Ascending aorta (tissue), 2 donors: Measurements from ENCODE around the gene CDC14B. TPM values are rescaled to one million over a fixed set of nuclear protein-coding genes. Genes with fewer than 3 reads are reported as not detected.

Experiments
- DNase-seq, 2 donors: peaks; one replicate each; pipeline ENCODE4 v3.0.0-alpha.2; 2019; ENCODE audit warnings: low spot score in 2 of 2
- H3K27ac ChIP-seq, 2 donors: fragments of 200-600 bp; sonication (generic); one replicate each; pipeline ENCODE4 v1.5.1; 2016 to 2017; ENCODE audit warnings: mild to moderate bottlenecking in 1 of 2
- H3K27me3 ChIP-seq: fragments of 200-600 bp; sonication (generic); one replicate; pipeline ENCODE4 v1.5.1; 2017
- H3K36me3 ChIP-seq, 2 donors: fragments of 200-600 bp; sonication (generic); one replicate each; pipeline ENCODE4 v1.5.1; 2016
- H3K4me1 ChIP-seq, 2 donors: fragments of 200-600 bp; sonication (generic); one replicate each; pipeline ENCODE4 v1.5.1; 2016 to 2017; ENCODE audit warnings: mild to moderate bottlenecking in 1 of 2
- H3K4me3 ChIP-seq, 2 donors: fragments of 200-600 bp; sonication (generic); one replicate each; pipeline ENCODE4 v1.5.1; 2016 to 2017; ENCODE audit warnings: mild to moderate bottlenecking in 1 of 2
- H3K9me3 ChIP-seq, 2 donors: fragments of 200-600 bp; sonication (generic); one replicate each; pipeline ENCODE4 v1.5.1; 2016
- intact Hi-C: fragments of 100-400 bp; cut with DNase I; formaldehyde crosslinking; loops from one replicate; pipeline ENCODE4 v1.15.1; 2023
- total RNA-seq: library from RNA; depleted of rRNA; stranded (reverse); fragments of >200 nt; gene quantifications from one replicate; pipeline ENCODE4 v1.1.0, GENCODE V29; 2016
- TF ChIP-seq, protein P1 (sequence below), 3 experiments: fragments of 200-600 bp in 2 of 3; fragments of 450-650 bp in 1 of 3; sonication (generic) in 2 of 3; IDR thresholded peaks; one replicate each; pipeline ENCODE4 v1.5.1; 2016 to 2019; ENCODE audit warnings: antibody characterized with exemption in 3 of 3, mild to moderate bottlenecking in 1 of 3, moderate library complexity in 1 of 3

The CDC14B gene
- total RNA-seq, 1 donor from 2014 or later, result 47.8 TPM

DNA sequence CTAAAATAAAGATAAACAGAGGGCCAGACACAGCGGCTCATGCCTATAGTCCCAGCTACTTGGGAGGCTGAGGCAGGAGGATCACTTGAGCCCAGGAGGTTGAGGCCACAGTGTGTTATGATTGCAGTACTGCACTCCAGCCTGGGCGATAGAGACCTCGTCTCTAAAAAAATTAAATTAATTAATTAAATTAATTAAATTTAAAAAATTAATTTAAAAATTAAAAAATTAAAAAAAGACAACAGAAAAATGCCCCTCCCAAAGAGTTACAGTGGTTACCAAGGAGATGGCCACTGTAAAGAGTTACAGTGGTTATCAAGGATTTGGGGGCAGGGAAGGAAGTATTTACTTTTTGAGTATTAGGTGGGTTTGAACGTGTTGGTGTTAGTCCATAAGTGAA, 38.3 kb downstream of the CDC14B start:
- Histone ChIP-seq H3K27ac (no peak overlapping the region), H3K4me3 (no peak overlapping the region), H3K4me1 (no peaks in the 10 kb centered on the region), H3K9me3 (no peaks in the 10 kb centered on the region), H3K36me3 (no peaks in the 10 kb centered on the region), H3K27me3 (no peaks in the 10 kb centered on the region)
- TF ChIP-seq, protein P1, sequence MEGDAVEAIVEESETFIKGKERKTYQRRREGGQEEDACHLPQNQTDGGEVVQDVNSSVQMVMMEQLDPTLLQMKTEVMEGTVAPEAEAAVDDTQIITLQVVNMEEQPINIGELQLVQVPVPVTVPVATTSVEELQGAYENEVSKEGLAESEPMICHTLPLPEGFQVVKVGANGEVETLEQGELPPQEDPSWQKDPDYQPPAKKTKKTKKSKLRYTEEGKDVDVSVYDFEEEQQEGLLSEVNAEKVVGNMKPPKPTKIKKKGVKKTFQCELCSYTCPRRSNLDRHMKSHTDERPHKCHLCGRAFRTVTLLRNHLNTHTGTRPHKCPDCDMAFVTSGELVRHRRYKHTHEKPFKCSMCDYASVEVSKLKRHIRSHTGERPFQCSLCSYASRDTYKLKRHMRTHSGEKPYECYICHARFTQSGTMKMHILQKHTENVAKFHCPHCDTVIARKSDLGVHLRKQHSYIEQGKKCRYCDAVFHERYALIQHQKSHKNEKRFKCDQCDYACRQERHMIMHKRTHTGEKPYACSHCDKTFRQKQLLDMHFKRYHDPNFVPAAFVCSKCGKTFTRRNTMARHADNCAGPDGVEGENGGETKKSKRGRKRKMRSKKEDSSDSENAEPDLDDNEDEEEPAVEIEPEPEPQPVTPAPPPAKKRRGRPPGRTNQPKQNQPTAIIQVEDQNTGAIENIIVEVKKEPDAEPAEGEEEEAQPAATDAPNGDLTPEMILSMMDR (IDR thresholded peaks at IDR 0.05), result no peak
- no peak for DNase-seq
- intact Hi-C loops, result no loop called here

DNA sequence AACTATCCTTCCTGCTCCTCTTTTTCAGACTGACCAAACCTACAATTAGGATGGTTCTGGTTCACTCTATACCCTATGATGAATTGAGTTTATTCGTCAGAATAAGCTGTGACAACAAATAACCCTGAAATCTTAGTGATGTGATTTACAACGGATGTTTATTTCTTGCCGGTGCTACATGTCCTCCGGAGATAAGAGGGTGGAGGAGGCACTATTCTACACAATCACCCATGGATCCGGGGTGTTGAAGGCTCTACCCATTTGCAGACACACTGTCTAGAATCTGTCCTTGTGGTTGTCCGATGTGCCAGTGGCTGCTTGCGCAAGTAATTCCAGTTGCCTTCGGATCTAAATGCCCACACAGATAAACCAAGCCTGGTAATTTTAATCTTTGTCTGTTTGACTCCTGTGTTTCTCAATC, 44.7 kb downstream of the CDC14B start:
- H3K4me3 ChIP-seq, result no peak overlapping the region
- no peaks in the 10 kb centered on the region for H3K9me3 ChIP-seq
- no peak for DNase-seq
- no peaks in the 10 kb centered on the region for H3K36me3 ChIP-seq
- no peak overlapping the region for H3K27ac ChIP-seq
- H3K27me3 ChIP-seq, result no peaks in the 10 kb centered on the region
- TF ChIP-seq, protein P1 (IDR thresholded peaks at IDR 0.05), result no peak
- no peaks in the 10 kb centered on the region for H3K4me1 ChIP-seq
- intact Hi-C loops, result no loop called here

- no peak for DNase-seq
- Histone ChIP-seq H3K36me3 (no peaks in the 10 kb centered on the region), H3K27ac (no peak overlapping the region), H3K9me3 (no peaks in the 10 kb centered on the region), H3K27me3 (no peaks in the 10 kb centered on the region), H3K4me1 (no peaks in the 10 kb centered on the region), H3K4me3 (no peak overlapping the region)
- TF ChIP-seq, protein P1 (IDR thresholded peaks at IDR 0.05), result no peak
- intact Hi-C loops, result no loop called here
Measured at GRCh38 chr9:96574455-96574854, 45.2 kb downstream of the CDC14B start.

- H3K27me3 ChIP-seq, result no peaks in the 10 kb centered on the region
- intact Hi-C loops, result loop anchor here (1.0 to 2.0 kb wide), 5 partner anchors 42 to 148 kb away; partner anchors contain the start of genes CDC14B, HABP4, PRXL2C and ZNF367
- H3K27ac ChIP-seq, result peak overlapping the region; percentile 86 to 96
- DNase-seq, result no peak
- peak overlapping the region; percentile 70 to 88 for H3K4me3 ChIP-seq
- no peaks in the 10 kb centered on the region for H3K9me3 ChIP-seq
- TF ChIP-seq, protein P1 (IDR thresholded peaks at IDR 0.05), result no peak
- H3K4me1 ChIP-seq, result peaks cover 0 to 11% of the 10 kb centered on the region in 2 donors
- no peaks in the 10 kb centered on the region for H3K36me3 ChIP-seq
Measured at GRCh38 chr9:96567203-96567700, 52.4 kb downstream of the CDC14B start.

- Histone ChIP-seq H3K27ac (peak overlapping the region; percentile 86 to 96), H3K4me1 (peaks cover 0 to 11% of the 10 kb centered on the region in 2 donors), H3K4me3 (peak overlapping the region; percentile 70 to 88), H3K9me3 (no peaks in the 10 kb centered on the region), H3K36me3 (peaks cover 5% of the 10 kb centered on the region in 2 donors), H3K27me3 (no peaks in the 10 kb centered on the region)
- peak; percentile 24 to 91 for DNase-seq
- intact Hi-C loops, result loop anchor here (1.0 to 2.0 kb wide), 5 partner anchors 42 to 148 kb away; partner anchors contain the start of genes CDC14B, HABP4, PRXL2C and ZNF367
- TF ChIP-seq, protein P1 (IDR thresholded peaks at IDR 0.05), result peak; percentile 72 to 80 (median 78)
Measured at GRCh38 chr9:96566498-96567202, 53.0 kb downstream of the CDC14B start.
